H9 (cell line): ENCODE results near the gene ANKMY1. TPM values are rescaled to one million over a fixed set of nuclear protein-coding genes. Genes with fewer than 3 reads are reported as not detected.

Experiments
- DNase-seq: peaks from one replicate; pipeline ENCODE4 v3.0.0-alpha.2; 2017
- H2AFZ ChIP-seq: one replicate; pipeline ENCODE4 v1.6.1; 2013; ENCODE audit warnings: mild to moderate bottlenecking, low read length, control low read depth, moderate library complexity
- H2AK5ac ChIP-seq: 2 replicates; pipeline ENCODE4 v1.6.1; 2013; ENCODE audit warnings: low read length, control low read depth, mixed read lengths; ENCODE audit not compliant: insufficient read length
- H2BK120ac ChIP-seq: one replicate; pipeline ENCODE4 v1.6.1; 2013; ENCODE audit warnings: low read depth, mild to moderate bottlenecking, low read length, control low read depth, inconsistent platforms; ENCODE audit not compliant: poor library complexity, severe bottlenecking
- H2BK12ac ChIP-seq: 2 replicates; pipeline ENCODE4 v1.6.1; 2013; ENCODE audit warnings: low read length, control low read depth, mixed read lengths, low read depth; ENCODE audit not compliant: insufficient read length
- H2BK15ac ChIP-seq: 2 replicates; pipeline ENCODE4 v1.6.1; 2013; ENCODE audit warnings: low read depth, low read length, control low read depth
- H2BK20ac ChIP-seq: one replicate; pipeline ENCODE4 v1.6.1; 2013; ENCODE audit warnings: low read depth, mild to moderate bottlenecking, low read length, control low read depth, inconsistent platforms; ENCODE audit not compliant: poor library complexity, severe bottlenecking
- H2BK5ac ChIP-seq: 2 replicates; pipeline ENCODE4 v1.6.1; 2013; ENCODE audit warnings: low read length, control low read depth, mixed read lengths; ENCODE audit not compliant: insufficient read length
- H3K14ac ChIP-seq: 2 replicates; pipeline ENCODE4 v1.6.1; 2013; ENCODE audit warnings: low read length, control low read depth; ENCODE audit not compliant: insufficient read depth
- H3K18ac ChIP-seq: 2 replicates; pipeline ENCODE4 v1.6.1; 2013; ENCODE audit warnings: low read depth, mild to moderate bottlenecking, mixed read lengths, low read length, control low read depth; ENCODE audit not compliant: insufficient read length
- H3K23ac ChIP-seq: 2 replicates; pipeline ENCODE4 v1.6.1; 2013; ENCODE audit warnings: low read length, control low read depth, mixed read lengths, low read depth; ENCODE audit not compliant: insufficient read length
- H3K23me2 ChIP-seq: 2 replicates; pipeline ENCODE4 v1.6.1; 2013; ENCODE audit warnings: low read depth, mild to moderate bottlenecking, mixed read lengths, low read length, control low read depth; ENCODE audit not compliant: insufficient read length, poor library complexity, severe bottlenecking
- H3K27ac ChIP-seq: 2 replicates; pipeline ENCODE4 v1.5.1; 2013; ENCODE audit warnings: low read length, control low read depth, mixed read lengths, low read depth; ENCODE audit not compliant: insufficient read length
- H3K27me3 ChIP-seq: 2 replicates; pipeline ENCODE4 v1.6.1; 2013; ENCODE audit warnings: low read length, control low read depth, inconsistent platforms; ENCODE audit not compliant: insufficient read depth
- H3K4ac ChIP-seq: 2 replicates; pipeline ENCODE4 v1.6.1; 2013; ENCODE audit warnings: low read depth, mild to moderate bottlenecking, control low read depth, inconsistent platforms, low read length, moderate library complexity
- H3K4me1 ChIP-seq: 2 replicates; pipeline ENCODE4 v1.6.1; 2013; ENCODE audit warnings: low read length, control low read depth, inconsistent platforms; ENCODE audit not compliant: insufficient read depth
- H3K4me2 ChIP-seq: 2 replicates; pipeline ENCODE4 v1.6.1; 2013; ENCODE audit warnings: low read length, control low read depth, mixed read lengths; ENCODE audit not compliant: insufficient read length, insufficient read depth
- H3K56ac ChIP-seq: 2 replicates; pipeline ENCODE4 v1.6.1; 2013; ENCODE audit warnings: low read depth, mild to moderate bottlenecking, mixed read lengths, low read length, control low read depth; ENCODE audit not compliant: insufficient read length
- H3K79me1 ChIP-seq: 2 replicates; pipeline ENCODE4 v1.6.1; 2013; ENCODE audit warnings: low read depth, mild to moderate bottlenecking, moderate library complexity, low read length, control low read depth, inconsistent platforms; ENCODE audit not compliant: insufficient read depth, poor library complexity, severe bottlenecking
- H3K79me2 ChIP-seq: 2 replicates; pipeline ENCODE4 v1.6.1; 2013; ENCODE audit warnings: low read length, control low read depth, inconsistent platforms; ENCODE audit not compliant: insufficient read depth
- H3K9ac ChIP-seq: 2 replicates; pipeline ENCODE4 v1.6.1; 2013; ENCODE audit warnings: low read length, control low read depth, mixed read lengths; ENCODE audit not compliant: insufficient read length; ENCODE audit errors: extremely low read depth
- H3K9me3 ChIP-seq: one replicate; pipeline ENCODE4 v1.6.1; 2013; ENCODE audit warnings: low read depth, low read length, inconsistent platforms; ENCODE audit not compliant: control insufficient read depth
- H3T11ph ChIP-seq: one replicate; pipeline ENCODE4 v1.6.1; 2013; ENCODE audit warnings: mild to moderate bottlenecking, low read length, control low read depth, inconsistent platforms
- H4K20me1 ChIP-seq: one replicate; pipeline ENCODE4 v1.6.1; 2013; ENCODE audit not compliant: control insufficient read depth, insufficient read length, insufficient read depth
- H4K5ac ChIP-seq: 2 replicates; pipeline ENCODE4 v1.6.1; 2013; ENCODE audit warnings: low read depth, mild to moderate bottlenecking, mixed read lengths, low read length, control low read depth; ENCODE audit not compliant: insufficient read length
- H4K8ac ChIP-seq: replicated peaks from 2 replicates; pipeline ENCODE4 v1.6.1; 2013; ENCODE audit warnings: low read length, control low read depth, mixed read lengths, low read depth; ENCODE audit not compliant: insufficient read length
- H4K91ac ChIP-seq: 2 replicates; pipeline ENCODE4 v1.6.1; 2013; ENCODE audit warnings: low read depth, mild to moderate bottlenecking, moderate library complexity, mixed read lengths, low read length, control low read depth; ENCODE audit not compliant: insufficient read length
- H3K27ac Mint-ChIP-seq, 3 experiments: 2 replicates in 2 of 3; 3 replicates in 1 of 3; pipeline ENCODE4 v1.8.0; 2020 to 2021; ENCODE audit warnings: mixed read lengths in 3 of 3, mild to moderate bottlenecking in 1 of 3, moderate library complexity in 1 of 3
- H3K27me3 Mint-ChIP-seq: 2 replicates; pipeline ENCODE4 v1.8.0; 2021; ENCODE audit warnings: low read depth, mild to moderate bottlenecking, moderate library complexity, mixed read lengths
- H3K36me3 Mint-ChIP-seq, 3 experiments: 2 replicates in 2 of 3; 3 replicates in 1 of 3; pipeline ENCODE4 v1.8.0; 2020 to 2021; ENCODE audit warnings: low read depth in 3 of 3, mixed read lengths in 3 of 3; ENCODE audit not compliant: insufficient read depth in 1 of 3
- H3K4me1 Mint-ChIP-seq, 2 experiments: 2 replicates each; pipeline ENCODE4 v1.8.0; 2020; ENCODE audit warnings: mixed read lengths in 2 of 2
- H3K4me3 Mint-ChIP-seq, 2 experiments: 2 replicates in 1 of 2; 3 replicates in 1 of 2; pipeline ENCODE4 v1.8.0; 2020 to 2021; ENCODE audit warnings: mild to moderate bottlenecking in 2 of 2, mixed read lengths in 2 of 2, moderate library complexity in 1 of 2
- H3K9me3 Mint-ChIP-seq, 2 experiments: 2 replicates in 1 of 2; 3 replicates in 1 of 2; pipeline ENCODE4 v1.8.0; 2020; ENCODE audit warnings: mild to moderate bottlenecking in 2 of 2, mixed read lengths in 2 of 2, moderate library complexity in 1 of 2
- CTCF ChIP-seq: fragments of 200-600 bp; sonication (generic); conservative IDR thresholded peaks from 3 replicates; pipeline ENCODE4 v1.8.0; 2021; ENCODE audit warnings: antibody characterized with exemption, mild to moderate bottlenecking
- WGBS: extraction: QIAGEN DNeasy Blood & Tissue Kit; methylation state at CpG from one replicate; pipeline ENCODE4 v1.1.7; 2013; ENCODE audit warnings: missing lambda C conversion rate, low lambda C conversion rate, mixed read lengths; ENCODE audit not compliant: insufficient read length; ENCODE audit errors: extremely low coverage; 5-methylcytosine and 5-hydroxymethylcytosine counted together
- total RNA-seq: library from RNA; stranded (reverse); gene quantifications from 2 replicates; pipeline ENCODE4 v1.2.1, GENCODE V29; 2021

The ANKMY1 gene
- total RNA-seq, 1 experiment from 2014 or later: 13.7 TPM

- Histone ChIP-seq H3K4ac (no peak overlapping the region), H2BK20ac (no peak overlapping the region), H3T11ph (no peak overlapping the region), H3K79me2 (no peaks in the 10 kb centered on the region), H3K18ac (no peak overlapping the region), H3K4me2 (no peak overlapping the region), H2BK15ac (no peak overlapping the region), H4K8ac (no peak overlapping the region), H2AFZ (no peak overlapping the region), H2BK12ac (no peak overlapping the region), H3K79me1 (no peaks in the 10 kb centered on the region), H3K4me1 (no peaks in the 10 kb centered on the region), H3K27me3 (no peaks in the 10 kb centered on the region; the same call in 1 of the 2 replicates), H2AK5ac (no peak overlapping the region), H4K20me1 (no peaks in the 10 kb centered on the region), H3K14ac (no peak overlapping the region), H3K56ac (no peak overlapping the region), H3K27ac (no peak overlapping the region), H3K9ac (no peak overlapping the region), H2BK120ac (no peak overlapping the region), H2BK5ac (no peak overlapping the region), H3K23me2 (no peaks in the 10 kb centered on the region), H3K23ac (no peak overlapping the region), H3K9me3 (no peaks in the 10 kb centered on the region), H4K91ac (no peak overlapping the region), H4K5ac (no peak overlapping the region)
- peaks cover 30% of the 10 kb centered on the region for H3K27me3 Mint-ChIP-seq
- no peak for DNase-seq
- peaks cover 3 to 7% of the 10 kb centered on the region in 2 experiments for H3K9me3 Mint-ChIP-seq
- H3K4me1 Mint-ChIP-seq: peaks cover 2 to 3% of the 10 kb centered on the region in 2 experiments; a peak in 2 of 4 replicates
- TF ChIP-seq CTCF: no peak
- H3K4me3 Mint-ChIP-seq: no peak overlapping the region
- WGBS: no CpG with 5 or more reads among the region's 4 CpGs
- no peak overlapping the region for H3K27ac Mint-ChIP-seq
- H3K36me3 Mint-ChIP-seq: no peaks in the 10 kb centered on the region; a peak in 1 of 7 replicates
Measured at GRCh38 chr2:240473211-240473610, 84.6 kb downstream of the ANKMY1 start.
